Osteocyte (in vitro differentiated cells): ENCODE data around the gene KCNN1. TPM values are rescaled to one million over a fixed set of nuclear protein-coding genes. Genes with fewer than 3 reads are reported as not detected.

Experiments used
- DNase-seq: peaks from one replicate; pipeline ENCODE4 v3.0.0; 2021; ENCODE audit warnings: mixed read lengths; ENCODE audit not compliant: unreplicated experiment; ENCODE audit errors: extremely low spot score
- H3K27ac Mint-ChIP-seq: one replicate; pipeline ENCODE4 v1.8.0; 2021; ENCODE audit warnings: mild to moderate bottlenecking, mixed read lengths; ENCODE audit not compliant: unreplicated experiment
- H3K27me3 Mint-ChIP-seq: one replicate; pipeline ENCODE4 v1.8.0; 2021; ENCODE audit warnings: mixed read lengths; ENCODE audit not compliant: unreplicated experiment
- H3K36me3 Mint-ChIP-seq: one replicate; pipeline ENCODE4 v1.8.0; 2021; ENCODE audit warnings: mixed read lengths; ENCODE audit not compliant: unreplicated experiment
- H3K4me1 Mint-ChIP-seq: one replicate; pipeline ENCODE4 v1.8.0; 2021; ENCODE audit warnings: mixed read lengths; ENCODE audit not compliant: unreplicated experiment
- H3K4me3 Mint-ChIP-seq: one replicate; pipeline ENCODE4 v1.8.0; 2021; ENCODE audit warnings: mild to moderate bottlenecking, moderate library complexity, mixed read lengths; ENCODE audit not compliant: unreplicated experiment
- H3K9me3 Mint-ChIP-seq: one replicate; pipeline ENCODE4 v1.8.0; 2021; ENCODE audit warnings: mixed read lengths; ENCODE audit not compliant: unreplicated experiment
- CTCF ChIP-seq: fragments of 200-600 bp; sonication (generic); IDR thresholded peaks from 2 replicates; pipeline ENCODE4 v1.5.0; 2021; ENCODE audit warnings: antibody characterized with exemption, mild to moderate bottlenecking, moderate library complexity
- total RNA-seq: library from RNA; stranded (reverse); gene quantifications from 2 replicates; pipeline ENCODE4 v1.2.1, GENCODE V29; 2021

KCNN1 gene
- total RNA-seq, 1 donor from 2014 or later, result not detected

- peaks cover 12% of the 10 kb centered on the region for H3K27me3 Mint-ChIP-seq
- peak overlapping the region; percentile 83 for H3K27ac Mint-ChIP-seq
- TF ChIP-seq CTCF, result no peak
- H3K9me3 Mint-ChIP-seq, result no peaks in the 10 kb centered on the region
- peaks cover 30% of the 10 kb centered on the region for H3K4me1 Mint-ChIP-seq
- no peak for DNase-seq
- no peaks in the 10 kb centered on the region for H3K36me3 Mint-ChIP-seq
- H3K4me3 Mint-ChIP-seq, result peak overlapping the region; percentile 53
Measured at GRCh38 chr19:18045307-18046050, 78.6 kb downstream of the KCNN1 start.

- H3K4me1 Mint-ChIP-seq, result peaks cover 36% of the 10 kb centered on the region
- TF ChIP-seq CTCF, result no peak
- DNase-seq, result no peak
- H3K4me3 Mint-ChIP-seq, result no peak overlapping the region
- no peaks in the 10 kb centered on the region for H3K36me3 Mint-ChIP-seq
- peak overlapping the region; percentile 57 for H3K27ac Mint-ChIP-seq
- H3K27me3 Mint-ChIP-seq, result peaks cover 11% of the 10 kb centered on the region
- no peaks in the 10 kb centered on the region for H3K9me3 Mint-ChIP-seq
Measured at GRCh38 chr19:18046059-18046718, 79.3 kb downstream of the KCNN1 start.

- H3K4me3 Mint-ChIP-seq, result no peak overlapping the region
- DNase-seq, result no peak
- peaks cover 2% of the 10 kb centered on the region for H3K27me3 Mint-ChIP-seq
- H3K4me1 Mint-ChIP-seq, result peaks cover 45% of the 10 kb centered on the region
- H3K9me3 Mint-ChIP-seq, result no peaks in the 10 kb centered on the region
- no peak for TF ChIP-seq CTCF
- H3K36me3 Mint-ChIP-seq, result no peaks in the 10 kb centered on the region
- H3K27ac Mint-ChIP-seq, result no peak overlapping the region
Measured at GRCh38 chr19:18049385-18049784, 82.5 kb downstream of the KCNN1 start.

Other genes starting within 250 kb of the KCNN1 start
- 56.5 and 63.1 TPM in 2 replicates for gene MAP1S, start 247.6 kb upstream of the KCNN1 start, total RNA-seq
- gene FCHO1, start 215.6 kb upstream of the KCNN1 start, total RNA-seq, result 0.56 and 1.0 TPM in 2 replicates
- gene B3GNT3, start 172.0 kb upstream of the KCNN1 start, total RNA-seq, result not detected in 2 replicates
- gene INSL3, start 145.6 kb upstream of the KCNN1 start, total RNA-seq, result not detected in 2 replicates
- 1.6 and 1.8 TPM in 2 replicates for gene JAK3, start 119.1 kb upstream of the KCNN1 start, total RNA-seq
- gene RPL18A, start 107.2 kb upstream of the KCNN1 start, total RNA-seq, result 1,671 and 1,710 TPM in 2 replicates
- not detected in 2 replicates for gene SLC5A5, start 95.2 kb upstream of the KCNN1 start, total RNA-seq
- gene CCDC124, start 34.1 kb upstream of the KCNN1 start, total RNA-seq, result 81.9 and 84.9 TPM in 2 replicates
- 15.4 and 19.8 TPM in 2 replicates for gene ARRDC2, start 41.1 kb downstream of the KCNN1 start, total RNA-seq
- gene IL12RB1, start 119.8 kb downstream of the KCNN1 start, total RNA-seq, result 0.50 and 0.51 TPM in 2 replicates
- 7.6 and 8.0 TPM in 2 replicates for gene MAST3, start 130.7 kb downstream of the KCNN1 start, total RNA-seq
- gene PIK3R2, start 186.1 kb downstream of the KCNN1 start, total RNA-seq, result 67.2 and 68.1 TPM in 2 replicates
- not detected in 2 replicates for gene IFI30, start 206.7 kb downstream of the KCNN1 start, total RNA-seq
- gene MPV17L2, start 226.1 kb downstream of the KCNN1 start, total RNA-seq, result 11.6 and 12.7 TPM in 2 replicates
- 2.9 and 3.2 TPM in 2 replicates for gene RAB3A, start 236.9 kb downstream of the KCNN1 start, total RNA-seq